ENCODE data around the gene SDR9C7. TPM values are rescaled to one million over a fixed set of nuclear protein-coding genes. Genes with fewer than 3 reads are reported as not detected.

The SDR9C7 gene
- total RNA-seq, 1 experiment from 2014 or later = not detected

DNA sequence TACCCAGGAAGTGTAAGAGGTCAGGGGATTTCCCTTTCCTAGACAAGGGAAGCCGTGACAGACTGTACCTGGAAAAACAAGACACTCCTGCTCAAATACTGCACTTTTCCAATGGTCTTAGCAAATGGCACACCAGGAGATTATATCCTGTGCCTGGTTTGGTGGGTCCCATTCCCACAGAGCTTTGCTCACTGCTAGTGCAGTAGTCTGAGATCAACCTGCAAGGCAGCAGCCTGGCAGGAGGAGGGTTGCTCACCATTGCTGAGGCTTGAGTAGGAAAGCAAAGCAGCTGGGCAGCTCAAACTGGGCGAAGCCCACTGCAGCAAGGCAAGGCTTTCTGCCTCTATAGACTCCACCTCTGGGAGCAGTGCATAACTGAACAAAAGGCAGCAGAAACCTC is 24.2 kb upstream of the SDR9C7 start:
- Histone ChIP-seq H3K9me2 (ENCODE audit: insufficient read depth) (no peaks in the 10 kb centered on the region), H3K4me1 (ENCODE audit: control insufficient read depth in 1 of 2, insufficient read depth in 2 of 2, low read length in 2 of 2) (no peaks in the 10 kb centered on the region), H4K20me1 (ENCODE audit: insufficient read depth) (no peaks in the 10 kb centered on the region), H3K79me2 (ENCODE audit: insufficient read depth, low read length) (no peaks in the 10 kb centered on the region), H3K27ac (ENCODE audit: low read depth, low read length) (no peak overlapping the region), H3K36me3 (ENCODE audit: control insufficient read depth in 1 of 2, insufficient read depth in 2 of 2, low read length in 2 of 2) (no peaks in the 10 kb centered on the region), H2AFZ (ENCODE audit: low read depth, low read length, poor library complexity, severe bottlenecking) (no peak overlapping the region), H3K27me3 (ENCODE audit: insufficient read depth, low read length) (no peaks in the 10 kb centered on the region), H3K9ac (ENCODE audit: low read length) (no peak overlapping the region), H3K4me2 (ENCODE audit: low read length) (no peak overlapping the region), H3K4me3 (replicated peaks in 1 of 2; ENCODE audit: low read depth in 1 of 2, low read length in 2 of 2) (no peak overlapping the region), H3K9me3 (ENCODE audit: control insufficient read depth in 1 of 2, insufficient read depth in 1 of 2, low read depth in 1 of 2, low read length in 2 of 2) (no peaks in the 10 kb centered on the region)
- RAD21 ChIA-PET (ENCODE audit: low non-redundant PET in 1 of 2, low total read pairs in 2 of 2, uncharacterized antibody in 2 of 2, unreplicated experiment in 2 of 2) = no interaction called here
- CTCF ChIA-PET = no interaction called here
- intact Hi-C loops (cut with micrococcal nuclease) = no loop called here
- TF ChIP-seq, protein P1, sequence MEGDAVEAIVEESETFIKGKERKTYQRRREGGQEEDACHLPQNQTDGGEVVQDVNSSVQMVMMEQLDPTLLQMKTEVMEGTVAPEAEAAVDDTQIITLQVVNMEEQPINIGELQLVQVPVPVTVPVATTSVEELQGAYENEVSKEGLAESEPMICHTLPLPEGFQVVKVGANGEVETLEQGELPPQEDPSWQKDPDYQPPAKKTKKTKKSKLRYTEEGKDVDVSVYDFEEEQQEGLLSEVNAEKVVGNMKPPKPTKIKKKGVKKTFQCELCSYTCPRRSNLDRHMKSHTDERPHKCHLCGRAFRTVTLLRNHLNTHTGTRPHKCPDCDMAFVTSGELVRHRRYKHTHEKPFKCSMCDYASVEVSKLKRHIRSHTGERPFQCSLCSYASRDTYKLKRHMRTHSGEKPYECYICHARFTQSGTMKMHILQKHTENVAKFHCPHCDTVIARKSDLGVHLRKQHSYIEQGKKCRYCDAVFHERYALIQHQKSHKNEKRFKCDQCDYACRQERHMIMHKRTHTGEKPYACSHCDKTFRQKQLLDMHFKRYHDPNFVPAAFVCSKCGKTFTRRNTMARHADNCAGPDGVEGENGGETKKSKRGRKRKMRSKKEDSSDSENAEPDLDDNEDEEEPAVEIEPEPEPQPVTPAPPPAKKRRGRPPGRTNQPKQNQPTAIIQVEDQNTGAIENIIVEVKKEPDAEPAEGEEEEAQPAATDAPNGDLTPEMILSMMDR (IDR thresholded peaks at IDR 0.05 in 2 of 3, conservative IDR thresholded peaks at IDR 0.05 in 1 of 3; ENCODE audit: borderline replicate concordance in 1 of 3, insufficient read depth in 1 of 3, low read depth in 2 of 3, low read length in 2 of 3) = no peak
- TF ChIP-seq, protein P2, sequence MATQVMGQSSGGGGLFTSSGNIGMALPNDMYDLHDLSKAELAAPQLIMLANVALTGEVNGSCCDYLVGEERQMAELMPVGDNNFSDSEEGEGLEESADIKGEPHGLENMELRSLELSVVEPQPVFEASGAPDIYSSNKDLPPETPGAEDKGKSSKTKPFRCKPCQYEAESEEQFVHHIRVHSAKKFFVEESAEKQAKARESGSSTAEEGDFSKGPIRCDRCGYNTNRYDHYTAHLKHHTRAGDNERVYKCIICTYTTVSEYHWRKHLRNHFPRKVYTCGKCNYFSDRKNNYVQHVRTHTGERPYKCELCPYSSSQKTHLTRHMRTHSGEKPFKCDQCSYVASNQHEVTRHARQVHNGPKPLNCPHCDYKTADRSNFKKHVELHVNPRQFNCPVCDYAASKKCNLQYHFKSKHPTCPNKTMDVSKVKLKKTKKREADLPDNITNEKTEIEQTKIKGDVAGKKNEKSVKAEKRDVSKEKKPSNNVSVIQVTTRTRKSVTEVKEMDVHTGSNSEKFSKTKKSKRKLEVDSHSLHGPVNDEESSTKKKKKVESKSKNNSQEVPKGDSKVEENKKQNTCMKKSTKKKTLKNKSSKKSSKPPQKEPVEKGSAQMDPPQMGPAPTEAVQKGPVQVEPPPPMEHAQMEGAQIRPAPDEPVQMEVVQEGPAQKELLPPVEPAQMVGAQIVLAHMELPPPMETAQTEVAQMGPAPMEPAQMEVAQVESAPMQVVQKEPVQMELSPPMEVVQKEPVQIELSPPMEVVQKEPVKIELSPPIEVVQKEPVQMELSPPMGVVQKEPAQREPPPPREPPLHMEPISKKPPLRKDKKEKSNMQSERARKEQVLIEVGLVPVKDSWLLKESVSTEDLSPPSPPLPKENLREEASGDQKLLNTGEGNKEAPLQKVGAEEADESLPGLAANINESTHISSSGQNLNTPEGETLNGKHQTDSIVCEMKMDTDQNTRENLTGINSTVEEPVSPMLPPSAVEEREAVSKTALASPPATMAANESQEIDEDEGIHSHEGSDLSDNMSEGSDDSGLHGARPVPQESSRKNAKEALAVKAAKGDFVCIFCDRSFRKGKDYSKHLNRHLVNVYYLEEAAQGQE (IDR thresholded peaks at IDR 0.05; ENCODE audit: low read depth) = no peak
- TF ChIP-seq POLR2AphosphoS5 (IDR thresholded peaks at IDR 0.05; ENCODE audit: low read depth, low read length) (no peak), SRF (IDR thresholded peaks at IDR 0.05; ENCODE audit: low read depth) (no peak), POLR2A (IDR thresholded peaks at IDR 0.05; ENCODE audit: borderline replicate concordance, extremely low read depth, insufficient read depth, insufficient read length) (no peak), FOSL1 (IDR thresholded peaks at IDR 0.05; ENCODE audit: low read depth) (no peak), RAD21 (IDR thresholded peaks at IDR 0.05; ENCODE audit: low read depth) (no peak), ZFX (IDR thresholded peaks at IDR 0.05) (no peak), ELF1 (IDR thresholded peaks at IDR 0.05; ENCODE audit: borderline replicate concordance, low read depth) (no peak), ZNF274 (IDR thresholded peaks at IDR 0.05; ENCODE audit: low read depth, low read length) (no peak)
- TF ChIP-seq, protein P3, sequence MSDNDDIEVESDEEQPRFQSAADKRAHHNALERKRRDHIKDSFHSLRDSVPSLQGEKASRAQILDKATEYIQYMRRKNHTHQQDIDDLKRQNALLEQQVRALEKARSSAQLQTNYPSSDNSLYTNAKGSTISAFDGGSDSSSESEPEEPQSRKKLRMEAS (IDR thresholded peaks at IDR 0.05) = no peak
- TF ChIP-seq, protein P4, sequence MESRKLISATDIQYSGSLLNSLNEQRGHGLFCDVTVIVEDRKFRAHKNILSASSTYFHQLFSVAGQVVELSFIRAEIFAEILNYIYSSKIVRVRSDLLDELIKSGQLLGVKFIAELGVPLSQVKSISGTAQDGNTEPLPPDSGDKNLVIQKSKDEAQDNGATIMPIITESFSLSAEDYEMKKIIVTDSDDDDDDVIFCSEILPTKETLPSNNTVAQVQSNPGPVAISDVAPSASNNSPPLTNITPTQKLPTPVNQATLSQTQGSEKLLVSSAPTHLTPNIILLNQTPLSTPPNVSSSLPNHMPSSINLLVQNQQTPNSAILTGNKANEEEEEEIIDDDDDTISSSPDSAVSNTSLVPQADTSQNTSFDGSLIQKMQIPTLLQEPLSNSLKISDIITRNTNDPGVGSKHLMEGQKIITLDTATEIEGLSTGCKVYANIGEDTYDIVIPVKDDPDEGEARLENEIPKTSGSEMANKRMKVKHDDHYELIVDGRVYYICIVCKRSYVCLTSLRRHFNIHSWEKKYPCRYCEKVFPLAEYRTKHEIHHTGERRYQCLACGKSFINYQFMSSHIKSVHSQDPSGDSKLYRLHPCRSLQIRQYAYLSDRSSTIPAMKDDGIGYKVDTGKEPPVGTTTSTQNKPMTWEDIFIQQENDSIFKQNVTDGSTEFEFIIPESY (IDR thresholded peaks at IDR 0.05; ENCODE audit: extremely low read depth, insufficient replicate concordance, low read length) = no peak
- TF ChIP-seq, protein P5, sequence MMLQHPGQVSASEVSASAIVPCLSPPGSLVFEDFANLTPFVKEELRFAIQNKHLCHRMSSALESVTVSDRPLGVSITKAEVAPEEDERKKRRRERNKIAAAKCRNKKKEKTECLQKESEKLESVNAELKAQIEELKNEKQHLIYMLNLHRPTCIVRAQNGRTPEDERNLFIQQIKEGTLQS (IDR thresholded peaks at IDR 0.05) = no peak
- ATAC-seq (no peak), DNase-seq (ENCODE audit: low read depth, low spot score) (no peak)
- POLR2A ChIA-PET = no interaction called here
- no TSS peak for BruUV-seq (replicated peaks)
